Fibroblast of peridontal ligament (primary cell): ENCODE results near the gene EPHA10.
"Not testable (repeated sequence)": the region's sequence is repeated elsewhere in the genome, so short reads cannot be mapped to it uniquely, and the experiment has no call there.

Experiments used
- DNase-seq: peaks from one replicate; pipeline ENCODE4 v3.0.0-alpha.2; 2010; ENCODE audit errors: extremely low read depth

The EPHA10 gene

GRCh38 chr1:37771440-37771839 is 6.5 kb upstream of the EPHA10 start:
- not testable (repeated sequence) for DNase-seq

GRCh38 chr1:37767488-37767887 is 2.6 kb upstream of the EPHA10 start:
- no peak for DNase-seq

GRCh38 chr1:37765916-37766664 is 1.2 kb upstream of the EPHA10 start:
- DNase-seq: no peak

GRCh38 chr1:37764414-37764825 is 500 bp downstream of the EPHA10 start:
- peak; percentile 23 for DNase-seq

GRCh38 chr1:37763791-37764413 is 1.0 kb downstream of the EPHA10 start:
- DNase-seq: no peak

- no peak for DNase-seq
Measured at GRCh38 chr1:37762516-37762915, 2.4 kb downstream of the EPHA10 start.

GRCh38 chr1:37761416-37762095 is 3.4 kb downstream of the EPHA10 start:
- no peak for DNase-seq

GRCh38 chr1:37759451-37759850 is 5.5 kb downstream of the EPHA10 start:
- DNase-seq: no peak

GRCh38 chr1:37755951-37756560 is 8.9 kb downstream of the EPHA10 start:
- DNase-seq: no peak

- no peak for DNase-seq
Measured at GRCh38 chr1:37755290-37755689, 9.6 kb downstream of the EPHA10 start.

GRCh38 chr1:37753473-37754321 is 11.2 kb downstream of the EPHA10 start:
- DNase-seq: no peak

- no peak for DNase-seq
Measured at GRCh38 chr1:37752583-37753471, 12.1 kb downstream of the EPHA10 start.

GRCh38 chr1:37752213-37752582 is 12.7 kb downstream of the EPHA10 start:
- no peak for DNase-seq

- DNase-seq: no peak
Measured at GRCh38 chr1:37748565-37748964, 16.4 kb downstream of the EPHA10 start.

GRCh38 chr1:37746806-37747205 is 18.1 kb downstream of the EPHA10 start:
- no peak for DNase-seq

GRCh38 chr1:37741662-37742061 is 23.3 kb downstream of the EPHA10 start:
- no peak for DNase-seq

GRCh38 chr1:37741130-37741529 is 23.8 kb downstream of the EPHA10 start:
- DNase-seq: no peak

- no peak for DNase-seq
Measured at GRCh38 chr1:37739222-37739621, 25.7 kb downstream of the EPHA10 start.

GRCh38 chr1:37738619-37739018 is 26.3 kb downstream of the EPHA10 start:
- DNase-seq: not testable (repeated sequence)

GRCh38 chr1:37737975-37738374 is 26.9 kb downstream of the EPHA10 start:
- DNase-seq: not testable (repeated sequence)
